Heart right ventricle (tissue), 16 donors: ENCODE measurements around the gene SMAD1. TPM values are rescaled to one million over a fixed set of nuclear protein-coding genes. Genes with fewer than 3 reads are reported as not detected.

Experiments
- ATAC-seq, 8 donors: fragments of 200-7000 bp; cut with Tn5 transposase; one replicate each; pipeline ENCODE4 v1.9.1; 2020; ENCODE audit warnings: mild to moderate bottlenecking in 8 of 8, moderate library complexity in 8 of 8, moderate number of reproducible peaks in 1 of 8
- DNase-seq, 2 donors: peaks; one replicate each; pipeline ENCODE4 v3.0.0-alpha.2; 2020
- H3K27ac ChIP-seq, 10 donors: fragments of 200-600 bp; sonication (generic) in 2 of 10; one replicate each; pipeline versions ENCODE4 v1.5.0 to v1.8.0; 2020 to 2022; ENCODE audit warnings: mild to moderate bottlenecking in 3 of 10
- H3K27me3 ChIP-seq, 7 donors: fragments of 200-600 bp; one replicate each; pipeline ENCODE4 v1.8.0; 2021 to 2022; ENCODE audit warnings: mild to moderate bottlenecking in 2 of 7
- H3K36me3 ChIP-seq, 9 donors: fragments of 200-600 bp; sonication (generic) in 1 of 9; one replicate each; pipeline versions ENCODE4 v1.5.0 to v1.8.0; 2020 to 2022; ENCODE audit warnings: mild to moderate bottlenecking in 2 of 9
- H3K4me1 ChIP-seq, 9 donors: fragments of 200-600 bp; sonication (generic) in 1 of 9; one replicate each; pipeline versions ENCODE4 v1.5.0 to v1.8.0; 2020 to 2022; ENCODE audit warnings: mild to moderate bottlenecking in 4 of 9
- H3K4me3 ChIP-seq, 10 donors: fragments of 200-600 bp; sonication (generic) in 2 of 10; one replicate each; pipeline versions ENCODE4 v1.5.0 to v1.8.0; 2020 to 2022; ENCODE audit warnings: mild to moderate bottlenecking in 7 of 10, moderate library complexity in 2 of 10
- H3K9me3 ChIP-seq, 11 donors: fragments of 200-600 bp in 10 of 11; sonication (generic) in 2 of 11; one replicate each; pipeline versions ENCODE4 v1.5.0 to v1.8.0; 2013 to 2022; ENCODE audit warnings: mild to moderate bottlenecking in 2 of 11, control low read depth in 1 of 11, moderate library complexity in 1 of 11
- CTCF ChIP-seq, 9 donors: fragments of 200-600 bp; sonication (generic) in 2 of 9; IDR thresholded peaks; one replicate each; pipeline versions ENCODE4 v1.5.0 to v1.8.0; 2021 to 2022; ENCODE audit warnings: antibody characterized with exemption in 9 of 9, mild to moderate bottlenecking in 5 of 9, moderate library complexity in 1 of 9
- WGBS, 2 donors: extraction: QIAGEN DNeasy Blood & Tissue Kit; methylation state at CpG; one replicate each; pipeline ENCODE4 v1.1.7; 2013; ENCODE audit warnings: inconsistent platforms in 1 of 2; 5-methylcytosine and 5-hydroxymethylcytosine counted together
- intact Hi-C, 10 donors: fragments of 100-400 bp; cut with DNase I; formaldehyde crosslinking; loops; one replicate each; pipeline versions ENCODE4 v1.11.1 to v1.14.2; 2022
- long read RNA-seq, 3 donors: library from polyadenylated mRNA; unstranded; transcript quantifications; one replicate each; pipeline ENCODE4 v2.0.0, GENCODE V29; 2020 to 2021
- polyA plus RNA-seq, 2 donors: library from polyadenylated mRNA; stranded (reverse); fragments of 200-250 nt; gene quantifications; one replicate each; pipeline ENCODE4 v1.2.3, GENCODE V29; 2013
- total RNA-seq, 10 donors: library from RNA; stranded (reverse); fragmentation: NEBNext Ultra II Directional in 3 of 10; extraction: Animal tissue kit (Norgen Biotek cat#: 25700) in 3 of 10; gene quantifications; one replicate each; pipeline versions ENCODE4 v1.2.1 to v1.2.4, GENCODE V29; 2021 to 2023
- donor health status: Arrhythmogenic right ventricular cardiomyopathy.
- donor health status: ischemic (EF 13 %, LVEDD 7.1; RV severe dilation, severe dysfunction).
- donor health status: healthy with polysubstance abuse.
- donor health status: DM: no; HTN: yes; CAD: no.
- donor health status: DM: no; HTN: no; CAD: no.
- donor health status: ischemic (EF 25% LVEDD 6.9; RV normal size, moderate dysfunction).
- donor health status: ischemic (EF 25% LVEDD 5.7; RV mildly dilated, moderate dysfunction).
- donor health status: healthy.
- donor health status: DM: yes; HTN: yes; CAD: no.
- donor health status: Ischemic cardiomyopathy.
- donor health status: ischemic (EF 35%, LVEDD 5.7; RV mildly dilated, moderate dysfunction).
- donor health status: nonischemic (EF 11% LVEDD 7.7; RV severe dilation, severe dysfunction).
- donor health status: DM: yes; HTN: yes; CAD: no.
- donor health status: PGD.
- donor health status: ischemic (EF 29% LVEDD 5.4; RV normal size, mild dysfunction).
- donor health status: nonischemic (EF 23%, LVEDD 6.1; RV moderate dilation, normal function).

SMAD1 gene
- total RNA-seq (10 to 100 TPM in 9 of 10 donors, 1 to 10 TPM in 1; 9.4 to 19.4 (median 16.2) TPM), polyA plus RNA-seq (1 to 10 TPM; 2.6 to 4.3 TPM)
- long read RNA-seq, donor 1, transcript SMAD1-201 (7 exons, 1,966 nt) = major isoform, 12 of 21 reads
- long read RNA-seq, donor 1, partial matches to known transcripts = 5 of 21 reads
- long read RNA-seq, donor 1, other reads (novel, unspliced or antisense) = 4 of 21 reads
- long read RNA-seq, donor 2, partial matches to known transcripts = 3 of 10 reads
- long read RNA-seq, donor 2, other reads (novel, unspliced or antisense) = 3 of 10 reads
- long read RNA-seq, donor 3, partial matches to known transcripts = 3 of 15 reads
- long read RNA-seq, donor 3, other reads (novel, unspliced or antisense) = 10 of 15 reads

DNA sequence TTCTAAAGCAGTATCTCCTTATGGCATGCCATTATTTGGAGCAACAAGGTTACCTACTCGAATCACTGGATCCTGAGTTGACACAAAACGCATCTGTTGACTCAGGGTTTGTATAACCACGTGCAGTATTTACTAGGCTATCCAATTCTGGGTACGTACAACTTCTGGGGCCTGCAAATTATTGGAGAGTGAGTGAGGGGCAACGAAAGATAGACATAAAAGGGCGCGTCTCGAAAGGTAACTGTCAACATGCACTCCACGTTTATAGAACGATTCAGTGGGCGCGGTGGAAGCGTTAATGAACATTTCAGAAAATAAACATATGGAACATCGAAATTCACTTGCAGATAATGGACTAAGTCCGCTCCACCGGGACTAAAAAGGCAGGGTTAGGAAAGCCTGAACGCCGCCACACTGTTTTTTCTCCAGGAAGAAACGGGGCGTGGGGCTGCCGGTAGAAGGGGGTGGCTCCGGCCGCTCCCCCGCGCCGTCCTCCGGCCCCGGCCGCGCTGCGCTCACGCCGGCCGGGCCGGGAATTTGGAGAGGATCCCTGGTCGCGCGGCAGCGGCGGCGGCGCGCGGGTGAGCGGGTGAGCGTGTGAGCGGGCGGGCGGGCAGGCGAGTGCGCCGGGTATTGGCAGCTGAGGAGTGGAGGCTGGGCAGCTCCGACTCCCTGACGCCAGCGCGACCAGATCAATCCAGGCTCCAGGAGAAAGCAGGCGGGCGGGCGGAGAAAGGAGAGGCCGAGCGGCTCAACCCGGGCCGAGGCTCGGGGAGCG is at the start of gene SMAD1:
Gene SMAD1, plus strand, starts transcription at position 690 of the 778 bp plus-strand sequence. CDS start 32,761 bp downstream, outside the sequence.
- no peaks in the 10 kb centered on the region for H3K9me3 ChIP-seq
- no peak for TF ChIP-seq CTCF (IDR thresholded peaks at IDR 0.05)
- peak within 1 kb of the TSS; percentile 67 to 96 (median 88) for H3K4me3 ChIP-seq
- peak; percentile 92 to 97 (median 94) for ATAC-seq
- WGBS, 2 donors = 0 to 1% methylated on average over 60 to 65 of the region's 65 CpGs
- peaks cover 0 to 41% (median 28%) of the 10 kb centered on the region in 9 donors for H3K4me1 ChIP-seq
- H3K27ac ChIP-seq = peak within 1 kb of the TSS; percentile 94 to 99 (median 98)
- no peaks in the 10 kb centered on the region for H3K36me3 ChIP-seq
- intact Hi-C loops = loop anchor here in 8 of 10 donors (5.0 to 10.0 kb wide), 11 partner anchors 53 to 307 kb away; partner anchors contain the start of genes MMAA (in 4 of the 8) and OTUD4 (in 1 of the 8)
- peak; percentile 86 to 89 for DNase-seq
- H3K27me3 ChIP-seq = no peaks in the 10 kb centered on the region

DNA sequence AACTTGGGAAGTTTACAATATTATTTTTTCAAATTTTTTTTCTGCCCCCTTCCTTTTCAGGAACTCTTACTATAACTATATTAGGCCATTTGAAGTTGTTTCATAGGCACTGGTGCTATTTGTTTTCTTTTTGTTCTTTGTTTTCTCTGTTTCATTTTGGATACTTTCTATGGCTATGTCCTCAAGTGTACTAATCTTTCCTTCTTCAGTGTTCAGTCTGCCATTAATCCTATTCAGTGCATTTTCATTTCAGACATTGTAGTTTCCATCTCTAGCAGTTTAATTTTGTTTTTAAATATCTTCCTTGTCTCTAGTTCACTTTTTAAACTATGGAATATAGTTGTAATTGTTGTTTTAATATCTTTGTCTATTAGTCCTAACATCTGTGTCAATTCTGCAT is 48.0 kb upstream of the SMAD1 start:
- no peak overlapping the region for H3K4me3 ChIP-seq
- intact Hi-C loops = no loop called here
- peaks cover 0 to 17% (median 7%) of the 10 kb centered on the region in 11 donors for H3K9me3 ChIP-seq
- DNase-seq = no peak
- no peak for ATAC-seq
- peaks cover 0 to 8% (median 0%) of the 10 kb centered on the region in 9 donors for H3K4me1 ChIP-seq
- no peaks in the 10 kb centered on the region for H3K36me3 ChIP-seq
- no peak overlapping the region for H3K27ac ChIP-seq
- no peak for TF ChIP-seq CTCF (IDR thresholded peaks at IDR 0.05)
- no peaks in the 10 kb centered on the region for H3K27me3 ChIP-seq

- peaks cover 0 to 8% (median 0%) of the 10 kb centered on the region in 9 donors for H3K4me1 ChIP-seq
- TF ChIP-seq CTCF (IDR thresholded peaks at IDR 0.05) = no peak
- intact Hi-C loops = no loop called here
- no peaks in the 10 kb centered on the region for H3K36me3 ChIP-seq
- DNase-seq = no peak
- 88 to 89% methylated on average over 3 of the region's 3 CpGs for WGBS, 2 donors
- no peak overlapping the region for H3K27ac ChIP-seq
- H3K27me3 ChIP-seq = no peaks in the 10 kb centered on the region
- H3K4me3 ChIP-seq = no peak overlapping the region
- H3K9me3 ChIP-seq = peaks cover 0 to 17% (median 7%) of the 10 kb centered on the region in 11 donors
- no peak for ATAC-seq
Observed at GRCh38 chr4:145435646-145436045, 46.0 kb upstream of the SMAD1 start.

- ATAC-seq (peak in 3 of 8 donors; percentile 57 to 88 (median 78)), DNase-seq (no peak)
- Histone ChIP-seq H3K9me3 (peaks cover 0 to 17% (median 7%) of the 10 kb centered on the region in 11 donors), H3K27ac (no peak overlapping the region), H3K36me3 (no peaks in the 10 kb centered on the region), H3K4me1 (peaks cover 0 to 8% (median 0%) of the 10 kb centered on the region in 9 donors), H3K27me3 (no peaks in the 10 kb centered on the region), H3K4me3 (no peak overlapping the region)
- intact Hi-C loops = no loop called here
- 74 to 79% methylated on average over 4 of the region's 4 CpGs for WGBS, 2 donors
- TF ChIP-seq CTCF (IDR thresholded peaks at IDR 0.05) = no peak
Observed at GRCh38 chr4:145436114-145436513, 45.5 kb upstream of the SMAD1 start.
